AG04450 (cell line): ENCODE measurements around the gene SPRR2G. TPM values are rescaled to one million over a fixed set of nuclear protein-coding genes. Genes with fewer than 3 reads are reported as not detected.
"Not testable (repeated sequence)": the region's sequence is repeated elsewhere in the genome, so short reads cannot be mapped to it uniquely, and the experiment has no call there.

ENCODE experiments used
- CTCF ChIA-PET: fragments of 300-600, 350-600 bp; formaldehyde crosslinking; extraction: SDS; loops from one replicate; lab custom pipeline; 2022; ENCODE audit warnings: antibody characterized with exemption, inconsistent platforms; lab: Charles Lee
- POLR2A ChIA-PET: fragments of 350-600 bp; formaldehyde crosslinking; extraction: SDS; loops from one replicate; lab custom pipeline; 2021; ENCODE audit warnings: antibody characterized with exemption, inconsistent platforms; lab: Yijun Ruan, JAX
- DNase-seq: peaks from one replicate; pipeline ENCODE4 v3.0.0-alpha.2; 2011; ENCODE audit warnings: low read depth, low spot score
- H3K27ac ChIP-seq: one replicate; pipeline ENCODE4 v1.5.1; 2012; ENCODE audit warnings: low read depth, low read length, control low read depth
- H3K27me3 ChIP-seq: one replicate; pipeline ENCODE4 v1.6.0; 2012; ENCODE audit warnings: low read length; ENCODE audit not compliant: control insufficient read depth, insufficient read depth
- H3K4me3 ChIP-seq: 2 replicates; pipeline ENCODE4 v1.5.1; 2011; ENCODE audit warnings: mild to moderate bottlenecking, low read depth, low read length, control low read depth
- H3K9me3 ChIP-seq: 2 replicates; pipeline ENCODE4 v1.5.1; 2012; ENCODE audit warnings: low read length; ENCODE audit not compliant: control insufficient read depth, insufficient read depth
- CTCF ChIP-seq: IDR thresholded peaks from 2 replicates; pipeline ENCODE4 v1.5.1; 2011; ENCODE audit warnings: low read depth, low read length, control low read depth, inconsistent platforms
- polyA minus RNA-seq: library from RNA; depleted of rRNA, polyadenylated mRNA; stranded (reverse); fragments of >200 nt; gene quantifications from 2 replicates; pipeline ENCODE4 v1.2.3, GENCODE V29; 2011; rRNA and poly(A)+ RNA removed
- polyA plus RNA-seq: library from polyadenylated mRNA; depleted of rRNA; stranded (reverse); fragments of >200 nt; gene quantifications from 2 replicates; pipeline ENCODE4 v1.2.3, GENCODE V29; 2011; rRNA removed

SPRR2G gene
- polyA plus RNA-seq (not detected in 2 replicates), polyA minus RNA-seq (not detected in 2 replicates)

GRCh38 chr1:153150846-153151245, at the start of gene SPRR2G:
SPRR2G (minus strand) TSS chr1:153150890; CDS start chr1:153150110, 780 bp downstream.
- CTCF ChIA-PET: no interaction called here
- POLR2A ChIA-PET: no interaction called here
- H3K27me3 ChIP-seq: no peaks in the 10 kb centered on the region
- H3K27ac ChIP-seq: no peak within 1 kb of the TSS
- TF ChIP-seq CTCF: no peak
- H3K4me3 ChIP-seq: no peak within 1 kb of the TSS
- no peak for DNase-seq
- no peaks in the 10 kb centered on the region for H3K9me3 ChIP-seq

- Histone ChIP-seq H3K4me3 (no peak overlapping the region), H3K9me3 (no peaks in the 10 kb centered on the region), H3K27ac (no peak overlapping the region), H3K27me3 (no peaks in the 10 kb centered on the region)
- DNase-seq: no peak
- no peak for TF ChIP-seq CTCF
- ChIA-PET POLR2A (no interaction called here), CTCF (no interaction called here)
Measured at GRCh38 chr1:153195216-153195615, 44.5 kb upstream of the SPRR2G start.

GRCh38 chr1:153194331-153195050, 43.8 kb upstream of the SPRR2G start:
- Histone ChIP-seq H3K4me3 (no peak overlapping the region), H3K27ac (no peak overlapping the region), H3K27me3 (no peaks in the 10 kb centered on the region), H3K9me3 (no peaks in the 10 kb centered on the region)
- DNase-seq: no peak
- TF ChIP-seq CTCF: no peak
- ChIA-PET CTCF (no interaction called here), POLR2A (no interaction called here)

GRCh38 chr1:153192697-153193096, 42.0 kb upstream of the SPRR2G start:
- Histone ChIP-seq H3K9me3 (no peaks in the 10 kb centered on the region), H3K27ac (no peak overlapping the region), H3K27me3 (no peaks in the 10 kb centered on the region), H3K4me3 (no peak overlapping the region)
- no peak for TF ChIP-seq CTCF
- ChIA-PET POLR2A (no interaction called here), CTCF (no interaction called here)
- DNase-seq: no peak

GRCh38 chr1:153190373-153190772, 39.7 kb upstream of the SPRR2G start:
- H3K4me3 ChIP-seq: no peak overlapping the region
- H3K9me3 ChIP-seq: no peaks in the 10 kb centered on the region
- TF ChIP-seq CTCF: no peak
- no peak for DNase-seq
- H3K27ac ChIP-seq: no peak overlapping the region
- ChIA-PET POLR2A (no interaction called here), CTCF (no interaction called here)
- H3K27me3 ChIP-seq: no peaks in the 10 kb centered on the region

GRCh38 chr1:153188301-153188700, 37.6 kb upstream of the SPRR2G start:
- DNase-seq, CTCF ChIA-PET, H3K27ac ChIP-seq, H3K27me3 ChIP-seq, H3K9me3 ChIP-seq, POLR2A ChIA-PET, H3K4me3 ChIP-seq: not testable (repeated sequence)
